Measurements from ENCODE around the gene KANK4.
"Not testable (repeated sequence)": the region's sequence is repeated elsewhere in the genome, so short reads cannot be mapped to it uniquely, and the experiment has no call there.

The KANK4 gene

GRCh38 chr1:62234688-62235087 is 84.5 kb downstream of the KANK4 start:
- DNase-seq = no peak

GRCh38 chr1:62233926-62234450 is 85.2 kb downstream of the KANK4 start:
- DNase-seq = no peak

GRCh38 chr1:62232871-62233278 is 86.4 kb downstream of the KANK4 start:
- no peak for DNase-seq

GRCh38 chr1:62230718-62231117 is 88.5 kb downstream of the KANK4 start:
- no peak for DNase-seq

- no peak for DNase-seq
Observed at GRCh38 chr1:62229932-62230331, 89.3 kb downstream of the KANK4 start.

GRCh38 chr1:62229468-62229867 is 89.8 kb downstream of the KANK4 start:
- no peak for DNase-seq

- DNase-seq = no peak
Observed at GRCh38 chr1:62228883-62229187, 90.4 kb downstream of the KANK4 start.

- no peak for DNase-seq
Observed at GRCh38 chr1:62228136-62228882, 90.9 kb downstream of the KANK4 start.

- DNase-seq = no peak
Observed at GRCh38 chr1:62227496-62227895, 91.7 kb downstream of the KANK4 start.

- DNase-seq = no peak
Observed at GRCh38 chr1:62224182-62224581, 95.1 kb downstream of the KANK4 start.

- no peak for DNase-seq
Observed at GRCh38 chr1:62222321-62222720, 96.9 kb downstream of the KANK4 start.

- no peak for DNase-seq
Observed at GRCh38 chr1:62221171-62221570, 98.1 kb downstream of the KANK4 start.

- not testable (repeated sequence) for DNase-seq
Observed at GRCh38 chr1:62220456-62220855, 98.8 kb downstream of the KANK4 start.

- no peak for DNase-seq
Observed at GRCh38 chr1:62218604-62219003, 100.6 kb downstream of the KANK4 start.

GRCh38 chr1:62213075-62213914 is 105.9 kb downstream of the KANK4 start:
- no peak for DNase-seq

GRCh38 chr1:62212411-62212810 is 106.8 kb downstream of the KANK4 start:
- DNase-seq = no peak

GRCh38 chr1:62210960-62211359 is 108.3 kb downstream of the KANK4 start:
- DNase-seq = no peak

- no peak for DNase-seq
Observed at GRCh38 chr1:62209931-62210595, 109.2 kb downstream of the KANK4 start.

- DNase-seq = no peak
Observed at GRCh38 chr1:62208970-62209369, 110.3 kb downstream of the KANK4 start.

GRCh38 chr1:62208087-62208486 is 111.1 kb downstream of the KANK4 start:
- no peak for DNase-seq

- DNase-seq = no peak
Observed at GRCh38 chr1:62207187-62207586, 112.0 kb downstream of the KANK4 start.

GRCh38 chr1:62198781-62199125 is 120.5 kb downstream of the KANK4 start:
- no peak for DNase-seq

- no peak for DNase-seq
Observed at GRCh38 chr1:62198069-62198780, 121.0 kb downstream of the KANK4 start.
